Right cardiac atrium (tissue), 5 donors: ENCODE measurements around the gene CFAP45. TPM values are rescaled to one million over a fixed set of nuclear protein-coding genes. Genes with fewer than 3 reads are reported as not detected.

ENCODE experiments used
- ATAC-seq, 2 donors: fragments of 200-7000 bp; cut with Tn5 transposase; one replicate each; pipeline versions ENCODE4 v1.8.0 to v1.9.1; 2020; ENCODE audit warnings: moderate library complexity in 2 of 2, mild to moderate bottlenecking in 1 of 2
- DNase-seq, 3 donors: peaks; one replicate each; pipeline ENCODE4 v3.0.0-alpha.2; 2020
- H3K27ac ChIP-seq: one replicate; pipeline ENCODE4 v1.5.1; 2013; ENCODE audit warnings: mild to moderate bottlenecking, low read length, control low read depth, moderate library complexity
- H3K27me3 ChIP-seq: one replicate; pipeline ENCODE4 v1.6.1; 2013; ENCODE audit not compliant: control insufficient read depth, insufficient read depth
- H3K4me1 ChIP-seq: one replicate; pipeline ENCODE4 v1.6.1; 2013; ENCODE audit warnings: low read length; ENCODE audit not compliant: control insufficient read depth, insufficient read depth
- H3K4me3 ChIP-seq: one replicate; pipeline ENCODE4 v1.5.1; 2013; ENCODE audit warnings: low read length, control low read depth
- H3K9me3 ChIP-seq: one replicate; pipeline ENCODE4 v1.6.1; 2013; ENCODE audit warnings: low read length; ENCODE audit not compliant: control insufficient read depth
- WGBS: extraction: QIAGEN DNeasy Blood & Tissue Kit; methylation state at CpG from one replicate; pipeline ENCODE4 v1.1.7; 2013; 5-methylcytosine and 5-hydroxymethylcytosine counted together
- intact Hi-C, 4 donors: fragments of 100-400 bp; cut with DNase I; formaldehyde crosslinking; loops; one replicate each; pipeline versions ENCODE4 v1.11.0 to v1.14.0; 2022 to 2023
- polyA plus RNA-seq: library from polyadenylated mRNA; stranded (reverse); fragments of 200-250 nt; gene quantifications from one replicate; pipeline ENCODE4 v1.2.3, GENCODE V29; 2013
- total RNA-seq, 4 donors: library from RNA; stranded (reverse); fragmentation: NEBNext Ultra II Directional; extraction: Animal tissue kit (Norgen Biotek cat#: 25700); gene quantifications; one replicate each; pipeline ENCODE4 v1.2.1, GENCODE V29; 2021
- donor health status: healthy with polysubstance abuse.
- donor health status: DM: no; HTN: yes; CAD: no.
- donor health status: DM: no; HTN: no; CAD: no.
- donor health status: DM: no; HTN: yes; CAD: no; lungs with severe emphysema.
- donor health status: DM: yes; HTN: yes; CAD: no.

CFAP45 gene
- total and polyA plus RNA-seq, 5 donors: 3.4 to 9.4 (median 4.1) TPM

DNA sequence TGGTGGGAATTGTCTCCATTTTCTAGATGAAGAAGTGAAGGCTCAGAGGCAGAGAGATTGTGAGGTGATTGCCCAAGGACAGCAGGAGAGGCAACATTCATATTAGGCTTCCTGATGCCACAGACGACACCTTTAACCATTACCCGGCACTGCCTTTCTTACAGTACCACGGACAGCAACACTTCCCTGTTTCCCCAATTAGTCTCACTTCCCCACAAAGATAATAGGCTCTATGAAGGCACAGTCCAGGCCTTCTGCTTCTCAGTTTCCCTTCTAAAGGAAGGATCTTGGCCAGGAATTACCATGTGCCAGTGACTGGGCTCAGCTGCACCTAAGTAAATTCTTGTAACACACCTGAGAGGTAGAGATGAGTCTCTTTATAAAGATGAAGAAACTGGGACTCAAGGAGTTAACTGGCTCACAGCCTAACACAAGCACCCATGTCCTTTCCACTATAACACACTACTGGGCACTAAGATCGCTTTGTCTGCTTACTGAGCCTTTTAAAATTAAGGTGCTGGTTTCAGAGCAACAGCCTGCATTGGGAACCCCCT, 35.8 kb upstream of the CFAP45 start:
- DNase-seq: no peak
- no peak for ATAC-seq
- no peaks in the 10 kb centered on the region for H3K9me3 ChIP-seq
- no peaks in the 10 kb centered on the region for H3K27me3 ChIP-seq
- no peak overlapping the region for H3K27ac ChIP-seq
- H3K4me3 ChIP-seq: no peak overlapping the region
- no peaks in the 10 kb centered on the region for H3K4me1 ChIP-seq
- 59% methylated on average over 4 of the region's 4 CpGs for WGBS
- intact Hi-C loops: loop anchor here (2.0 to 5.0 kb wide), 3 partner anchors 72 to 138 kb away; no protein-coding TSS in a partner anchor

DNA sequence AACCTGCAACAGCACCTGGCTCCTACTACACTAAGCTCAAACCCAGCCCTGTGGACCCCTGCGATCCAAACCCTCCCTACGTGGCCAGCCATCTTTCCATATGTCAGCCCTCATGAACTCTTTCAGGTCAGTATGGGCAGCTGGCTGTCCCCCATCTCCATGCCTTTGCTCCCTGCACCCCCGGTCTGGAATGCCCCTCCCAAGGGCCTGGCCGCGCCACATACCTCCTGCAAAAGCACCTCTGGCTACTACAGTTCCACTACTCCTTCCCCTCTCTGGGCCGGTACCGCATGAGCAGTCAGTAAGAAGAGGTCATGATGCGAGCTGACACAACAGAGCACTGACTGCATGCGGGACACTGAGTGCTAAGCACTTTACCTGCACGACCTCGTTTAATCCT, 35.3 kb upstream of the CFAP45 start:
- intact Hi-C loops: loop anchor here (5.0 kb wide), 2 partner anchors 72 to 138 kb away; no protein-coding TSS in a partner anchor
- WGBS: 93% methylated on average over 11 of the region's 11 CpGs
- ATAC-seq: no peak
- DNase-seq: no peak
- Histone ChIP-seq H3K27me3 (no peaks in the 10 kb centered on the region), H3K4me3 (no peak overlapping the region), H3K9me3 (no peaks in the 10 kb centered on the region), H3K27ac (no peak overlapping the region), H3K4me1 (no peaks in the 10 kb centered on the region)

DNA sequence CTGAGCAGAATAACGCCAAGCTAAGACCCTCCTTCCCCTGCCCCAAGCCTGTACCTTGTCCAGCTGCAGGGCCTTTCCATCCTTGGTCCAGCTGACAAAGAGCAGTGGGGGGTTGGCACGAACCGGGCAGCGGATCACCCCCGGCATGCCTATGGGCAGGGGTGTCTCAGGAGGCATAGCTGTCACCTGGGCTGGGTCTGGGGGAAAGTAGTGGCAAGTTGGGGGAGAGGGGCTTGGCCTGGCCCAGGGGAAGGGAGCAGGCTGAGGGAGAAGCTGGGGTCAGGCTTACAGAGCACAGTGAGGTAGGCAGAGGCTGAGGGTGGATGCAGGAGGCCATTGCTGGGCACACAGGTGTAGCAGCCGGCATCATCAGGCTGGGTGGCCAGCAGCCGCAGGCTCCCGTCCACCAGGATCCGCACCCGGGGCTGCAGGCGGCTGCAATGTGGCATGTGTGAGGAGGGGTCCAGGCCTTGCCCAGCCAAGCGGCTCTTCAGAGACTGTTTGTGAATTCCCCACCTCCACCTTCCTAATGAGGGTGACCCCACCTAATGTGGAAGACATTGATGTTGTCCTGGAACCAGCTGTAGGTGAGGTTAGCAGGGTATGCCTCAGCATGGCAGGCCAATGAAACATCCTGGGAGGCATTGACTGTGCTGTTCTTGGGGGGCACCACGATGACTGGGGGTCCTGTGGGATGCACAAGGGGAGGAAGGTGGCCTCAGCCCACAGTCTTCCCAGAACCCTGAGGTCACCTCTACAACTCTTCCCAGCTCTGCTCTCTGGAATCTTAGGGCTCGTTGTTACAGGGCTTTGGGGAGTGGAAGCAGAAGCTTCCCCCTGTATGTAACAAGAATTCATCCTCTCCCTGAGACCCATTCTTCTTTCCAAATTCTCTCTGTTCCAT, 34.4 kb upstream of the CFAP45 start:
- no peak overlapping the region for H3K27ac ChIP-seq
- intact Hi-C loops: loop anchor here (5.0 kb wide), 2 partner anchors 73 to 137 kb away; no protein-coding TSS in a partner anchor

DNA sequence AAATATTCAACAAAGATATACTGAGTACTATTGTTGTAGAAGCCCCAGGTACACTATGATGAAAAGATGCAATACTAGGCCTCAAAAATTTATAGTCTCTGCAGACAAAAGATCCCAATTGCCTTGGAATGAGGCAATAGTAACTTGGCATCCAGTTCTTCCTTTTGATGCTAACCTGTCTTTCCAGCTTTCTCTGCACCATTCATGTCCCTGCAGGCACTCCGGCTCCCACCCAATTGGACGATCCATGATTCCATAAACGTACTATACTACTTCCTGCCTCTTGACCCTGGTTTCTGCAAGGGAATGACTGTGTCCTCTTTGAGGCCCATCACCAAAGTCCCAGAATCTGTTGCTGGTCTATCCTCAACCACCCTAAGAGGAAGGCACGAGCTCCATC, 33.4 kb upstream of the CFAP45 start:
- no peaks in the 10 kb centered on the region for H3K4me1 ChIP-seq
- DNase-seq (no peak), ATAC-seq (no peak)
- H3K27me3 ChIP-seq: no peaks in the 10 kb centered on the region
- H3K27ac ChIP-seq: no peak overlapping the region
- WGBS: 81% methylated on average over 4 of the region's 4 CpGs
- no peak overlapping the region for H3K4me3 ChIP-seq
- H3K9me3 ChIP-seq: no peaks in the 10 kb centered on the region
- intact Hi-C loops: no loop called here

More for the DNA sequence above, 34.4 kb upstream of the CFAP45 start:
- no peak overlapping the region for H3K4me3 ChIP-seq
- WGBS: 92% methylated on average over 14 of the region's 14 CpGs
- H3K4me1 ChIP-seq: no peaks in the 10 kb centered on the region
- H3K27me3 ChIP-seq: no peaks in the 10 kb centered on the region
- DNase-seq (no peak), ATAC-seq (no peak)
- H3K9me3 ChIP-seq: no peaks in the 10 kb centered on the region

DNA sequence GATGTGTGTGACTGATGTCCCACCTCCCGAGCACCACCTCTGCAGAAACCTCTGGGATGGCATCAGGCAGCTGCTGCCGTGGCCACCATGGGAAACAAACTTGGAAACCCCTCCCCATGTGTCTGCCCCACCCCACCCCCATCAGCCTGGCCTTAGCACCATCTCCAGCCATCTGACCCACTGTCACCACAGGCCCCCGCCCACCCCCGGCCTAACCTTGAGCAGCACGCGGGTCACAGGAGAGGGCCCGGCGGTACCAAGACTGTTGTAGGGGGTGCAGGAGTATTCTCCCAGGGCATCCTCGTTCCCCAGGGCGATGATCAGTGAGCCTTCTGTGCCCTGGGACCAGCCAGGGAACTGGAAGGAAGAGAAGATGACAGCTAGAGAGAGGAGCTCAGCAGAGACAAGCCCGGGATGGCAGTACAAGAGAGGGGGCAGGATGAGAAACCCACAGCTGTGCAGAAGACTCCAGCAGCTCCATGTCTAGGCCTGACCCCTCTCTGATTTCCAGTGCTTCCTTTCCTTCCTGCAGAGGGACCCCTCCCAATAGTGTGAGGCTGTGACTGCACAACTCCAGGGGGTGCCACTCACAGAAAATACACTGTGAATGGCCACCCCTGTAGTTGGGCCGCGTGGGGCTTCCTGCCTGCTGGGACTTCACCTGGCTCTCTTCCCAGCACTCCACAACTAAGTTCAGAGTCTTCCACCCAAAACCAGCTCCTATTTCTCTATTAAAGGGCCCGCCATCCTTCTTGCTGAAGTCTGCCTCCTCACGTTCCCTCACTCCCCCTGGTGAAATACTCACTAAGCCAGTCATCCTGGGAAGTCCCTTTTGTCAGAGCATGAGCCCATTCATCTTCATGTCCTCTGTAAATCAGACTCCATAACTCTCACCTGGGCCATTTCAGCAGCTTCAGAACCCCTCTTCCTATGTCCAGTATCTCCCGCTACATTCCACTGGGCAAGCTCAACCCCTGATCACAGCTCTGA, 32.6 kb upstream of the CFAP45 start:
- 78% methylated on average over 16 of the region's 16 CpGs for WGBS
- Histone ChIP-seq H3K4me1 (no peaks in the 10 kb centered on the region), H3K9me3 (no peaks in the 10 kb centered on the region), H3K4me3 (no peak overlapping the region), H3K27ac (no peak overlapping the region), H3K27me3 (no peaks in the 10 kb centered on the region)
- intact Hi-C loops: no loop called here
- no peak for DNase-seq
- no peak for ATAC-seq

DNA sequence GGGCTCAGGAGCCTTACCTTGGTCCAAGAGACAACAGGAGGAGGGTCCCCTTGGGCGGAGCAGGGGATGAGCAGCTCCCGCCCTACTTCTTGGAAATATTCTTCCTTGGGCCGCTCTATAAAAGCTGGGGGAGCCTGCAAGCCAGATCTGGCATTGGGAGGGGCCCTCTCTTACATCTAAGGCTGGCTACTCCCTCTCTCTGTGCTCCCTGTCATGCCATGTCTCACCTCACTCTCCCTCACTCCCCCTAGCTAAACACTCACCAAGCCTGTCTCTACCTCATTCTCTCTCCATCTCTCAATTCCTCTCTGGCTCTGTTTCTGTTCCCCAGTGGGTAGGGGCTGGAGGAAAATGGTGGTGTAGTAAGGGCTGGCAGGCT, 31.8 kb upstream of the CFAP45 start:
- 98% methylated on average over 3 of the region's 3 CpGs for WGBS
- Histone ChIP-seq H3K4me1 (no peaks in the 10 kb centered on the region), H3K9me3 (no peaks in the 10 kb centered on the region), H3K27ac (no peak overlapping the region), H3K27me3 (no peaks in the 10 kb centered on the region), H3K4me3 (no peak overlapping the region)
- ATAC-seq: no peak
- DNase-seq: no peak
- intact Hi-C loops: no loop called here

DNA sequence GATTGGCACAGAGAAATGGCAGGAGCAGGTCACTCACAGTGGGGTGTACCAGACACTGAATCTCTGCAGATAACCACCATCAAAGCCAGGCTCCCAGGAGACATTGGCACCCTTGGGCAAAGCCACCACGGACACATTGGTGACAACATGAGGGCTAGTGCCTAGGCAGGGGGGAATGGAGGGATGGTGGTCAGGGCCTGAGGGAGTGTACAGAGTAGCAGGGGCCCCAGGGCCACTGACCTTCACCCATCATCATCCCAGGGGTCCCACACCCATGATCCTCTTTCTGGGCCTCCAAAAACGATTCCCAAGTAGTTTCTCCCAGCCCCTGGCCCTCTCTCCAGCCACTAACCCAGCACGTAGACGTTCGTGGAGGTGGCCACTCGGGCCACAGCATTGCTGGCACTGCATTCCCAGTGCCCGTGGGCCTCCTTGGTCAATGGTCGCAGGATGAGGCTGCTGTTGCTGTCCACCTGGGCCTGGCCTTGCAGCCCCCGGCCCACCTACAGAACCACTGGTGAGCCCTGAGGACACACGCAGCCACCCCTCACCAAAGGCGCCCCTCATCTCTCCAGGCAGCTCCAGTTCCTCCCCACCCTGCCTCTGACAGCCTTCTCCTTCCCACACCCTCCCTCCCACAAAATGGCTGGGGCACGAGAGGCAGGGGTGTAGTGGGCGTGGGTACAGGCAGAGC, 31.3 kb upstream of the CFAP45 start:
- peaks cover under 1% of the 10 kb centered on the region for H3K4me1 ChIP-seq
- no peak overlapping the region for H3K4me3 ChIP-seq
- DNase-seq: no peak
- H3K9me3 ChIP-seq: no peaks in the 10 kb centered on the region
- H3K27ac ChIP-seq: no peak overlapping the region
- H3K27me3 ChIP-seq: no peaks in the 10 kb centered on the region
- 92% methylated on average over 13 of the region's 13 CpGs for WGBS
- intact Hi-C loops: no loop called here
- no peak for ATAC-seq

DNA sequence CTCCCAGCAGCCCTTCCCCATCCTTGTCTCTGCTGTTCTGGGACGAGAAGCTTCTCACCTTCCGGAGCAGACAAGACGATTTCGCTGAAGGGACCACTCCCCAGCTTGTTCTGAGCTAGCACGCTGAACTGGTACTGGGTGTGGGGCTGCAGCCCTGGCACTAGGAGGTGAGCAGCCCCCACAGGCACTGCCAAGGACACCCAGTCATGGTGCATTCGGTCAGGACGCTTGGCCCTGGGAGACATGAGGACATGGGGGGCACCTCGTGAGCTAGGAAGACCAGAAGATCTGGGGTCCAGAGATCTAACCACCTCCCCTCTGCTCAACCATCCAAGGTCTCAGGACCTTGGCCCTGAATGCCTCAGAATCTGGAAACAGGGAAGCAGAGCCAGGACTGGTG, 30.7 kb upstream of the CFAP45 start:
- ATAC-seq: no peak
- H3K4me1 ChIP-seq: peaks cover 2% of the 10 kb centered on the region
- H3K27me3 ChIP-seq: no peaks in the 10 kb centered on the region
- intact Hi-C loops: no loop called here
- 95% methylated on average over 8 of the region's 8 CpGs for WGBS
- H3K4me3 ChIP-seq: no peak overlapping the region
- H3K27ac ChIP-seq: no peak overlapping the region
- DNase-seq: no peak
- H3K9me3 ChIP-seq: no peaks in the 10 kb centered on the region

DNA sequence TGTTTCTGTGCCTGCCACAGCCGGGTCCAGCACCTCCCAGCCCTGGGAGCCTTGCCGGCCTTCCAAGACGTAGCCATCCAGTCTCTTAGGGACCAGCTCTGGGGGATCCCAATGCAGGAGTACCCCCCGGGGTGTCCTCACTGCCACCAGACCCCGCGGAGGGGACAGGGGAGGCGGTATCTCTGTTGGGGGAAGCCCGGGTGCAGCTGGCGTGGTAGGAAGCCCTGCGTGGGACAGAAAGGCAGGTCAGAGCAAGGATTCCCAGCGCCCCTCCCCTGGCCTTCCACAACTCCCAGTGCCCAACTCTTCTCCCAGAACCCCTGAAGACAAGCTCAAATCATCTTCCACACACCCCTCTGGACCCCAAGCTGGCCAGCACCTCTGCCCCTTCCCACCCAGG, 30.3 kb upstream of the CFAP45 start:
- ATAC-seq: no peak
- no peaks in the 10 kb centered on the region for H3K27me3 ChIP-seq
- intact Hi-C loops: no loop called here
- no peak overlapping the region for H3K4me3 ChIP-seq
- no peak for DNase-seq
- no peak overlapping the region for H3K27ac ChIP-seq
- WGBS: 93% methylated on average over 11 of the region's 11 CpGs
- H3K9me3 ChIP-seq: no peaks in the 10 kb centered on the region
- H3K4me1 ChIP-seq: peaks cover 2% of the 10 kb centered on the region
